Measurements from ENCODE around the gene RIMBP2.

DNA sequence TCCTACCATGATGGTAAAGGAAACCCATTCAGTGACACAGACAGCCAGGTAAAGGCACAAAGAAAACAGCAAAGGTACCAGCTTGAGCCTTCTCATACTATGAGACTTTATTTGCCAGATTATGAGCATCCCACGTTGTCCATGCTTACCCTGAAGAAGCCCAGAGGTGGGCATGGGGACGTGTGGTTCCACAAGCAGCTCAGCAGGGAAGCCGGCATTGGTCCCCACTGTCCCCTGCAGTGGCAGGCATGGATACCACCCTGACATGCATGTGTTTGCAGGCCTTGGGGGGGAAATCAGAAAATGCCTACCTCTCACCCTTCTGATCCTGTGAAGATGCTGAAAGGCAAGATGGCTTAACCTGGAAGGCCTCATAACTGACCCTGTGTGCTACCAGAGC is 195.3 kb downstream of the RIMBP2 start:
- TF ChIP-seq CTCF (IDR thresholded peaks at IDR 0.05) (no peak), POLR2A (IDR thresholded peaks at IDR 0.05) (no peak), POLR2AphosphoS5 (IDR thresholded peaks at IDR 0.05; ENCODE audit: insufficient read depth in 1 of 2, low read depth in 1 of 2) (no peak)

All from vagina (tissue), 2 donors.